Adipocyte (in vitro differentiated cells): ENCODE results near the gene ERMAP.
A peak's percentile ranks its signal among the peaks of the same experiment; 100 is the strongest.

ENCODE experiments used
- DNase-seq: peaks from one replicate; pipeline ENCODE4 v3.0.0-alpha.2; 2015; ENCODE audit warnings: low read depth
- H3K27me3 ChIP-seq: replicated peaks from 2 replicates; pipeline ENCODE4 v1.7.0; 2013; ENCODE audit warnings: mild to moderate bottlenecking, low read length, moderate library complexity; ENCODE audit not compliant: control insufficient read depth, insufficient read depth
- H3K36me3 ChIP-seq: 2 replicates; pipeline ENCODE4 v1.7.0; 2013; ENCODE audit warnings: low read length, mild to moderate bottlenecking, moderate library complexity; ENCODE audit not compliant: control insufficient read depth, insufficient read depth, severe bottlenecking
- H3K4me1 ChIP-seq: 2 replicates; pipeline ENCODE4 v1.7.0; 2013; ENCODE audit warnings: mild to moderate bottlenecking, low read length, moderate library complexity; ENCODE audit not compliant: control insufficient read depth, insufficient read depth
- H3K4me3 ChIP-seq: 2 replicates; pipeline ENCODE4 v1.7.0; 2013; ENCODE audit warnings: mild to moderate bottlenecking, low read length, moderate library complexity
- H3K9ac ChIP-seq: 2 replicates; pipeline ENCODE4 v1.7.0; 2013; ENCODE audit warnings: mild to moderate bottlenecking, low read length, moderate library complexity
- H3K9me3 ChIP-seq: 2 replicates; pipeline ENCODE4 v1.7.0; 2013; ENCODE audit warnings: mild to moderate bottlenecking, low read length, moderate library complexity; ENCODE audit not compliant: control insufficient read depth

Gene ERMAP

DNA sequence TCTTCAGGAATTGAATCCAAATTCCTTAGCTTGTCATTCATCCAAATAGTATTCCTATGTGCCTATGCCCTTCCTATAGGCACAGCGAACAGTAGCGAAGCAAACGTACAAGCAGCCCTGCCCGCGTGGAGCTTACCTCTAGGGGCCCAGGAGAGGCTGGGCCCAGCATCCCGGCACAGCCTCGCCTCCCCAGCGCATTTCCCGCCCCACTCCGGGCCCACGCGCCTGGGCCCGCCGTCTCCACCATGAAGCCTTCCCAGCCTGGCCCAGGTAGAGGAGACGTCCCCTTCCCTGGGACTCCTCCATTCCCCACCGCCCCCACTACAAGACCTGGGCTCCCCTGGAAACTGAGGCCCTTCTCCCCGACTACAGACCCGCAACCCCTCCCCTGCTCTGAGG, 32.4 kb upstream of the ERMAP start:
- Histone ChIP-seq H3K27me3 (peaks cover 3% of the 10 kb centered on the region), H3K9ac (no peak overlapping the region), H3K36me3 (peaks cover 30% of the 10 kb centered on the region), H3K4me1 (peaks cover 1% of the 10 kb centered on the region), H3K9me3 (no peaks in the 10 kb centered on the region), H3K4me3 (no peak overlapping the region)
- DNase-seq, result no peak

DNA sequence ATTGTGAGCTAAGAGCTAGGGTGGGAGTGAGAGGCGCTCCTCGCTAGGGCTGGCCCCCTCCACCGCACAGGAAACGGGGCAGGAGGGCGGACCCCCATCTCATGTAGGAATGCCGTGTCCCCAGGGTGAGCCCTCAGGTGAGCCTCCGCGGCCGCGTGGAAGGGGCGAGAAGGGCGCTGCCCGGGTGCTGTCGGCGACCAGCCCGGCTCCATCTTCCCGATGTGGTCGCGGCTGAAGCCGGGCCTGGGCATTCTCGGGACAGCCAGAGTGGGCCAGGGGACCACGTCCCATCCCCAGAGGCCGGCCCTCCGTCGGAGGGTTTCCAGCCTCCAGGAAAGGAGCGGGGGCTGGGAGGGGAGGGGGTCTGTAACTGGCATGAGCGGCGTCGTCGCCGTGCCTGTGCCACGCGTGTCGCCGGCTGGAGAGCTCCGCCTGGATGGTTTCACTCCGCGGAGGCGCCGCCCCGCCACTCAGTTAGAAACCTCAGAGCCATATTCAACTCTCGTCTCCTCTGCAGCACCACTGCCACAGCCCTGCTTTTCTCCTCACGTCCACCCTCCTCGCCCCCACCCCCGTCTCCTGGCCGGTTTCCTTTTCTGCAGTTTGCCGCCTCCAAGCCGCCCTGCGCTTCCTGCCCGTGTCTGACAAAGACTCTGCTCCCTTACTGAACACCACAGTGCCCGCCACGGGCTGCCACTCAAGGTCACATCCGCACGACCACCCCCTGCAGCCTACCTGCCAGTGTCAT, 31.8 kb upstream of the ERMAP start, which contains the start of gene TMEM269:
TSS of gene TMEM269 (plus strand) at position 46 of the 748 bp plus-strand sequence. CDS start 4,903 bp downstream, outside the sequence.
- Histone ChIP-seq H3K36me3 (peaks cover 24% of the 10 kb centered on the region), H3K27me3 (peaks cover 3% of the 10 kb centered on the region), H3K4me3 (peak within 1 kb of the TSS; percentile 68), H3K9ac (peak within 1 kb of the TSS; percentile 56), H3K4me1 (peaks cover 7% of the 10 kb centered on the region), H3K9me3 (no peaks in the 10 kb centered on the region)
- peak; percentile 26 for DNase-seq

DNA sequence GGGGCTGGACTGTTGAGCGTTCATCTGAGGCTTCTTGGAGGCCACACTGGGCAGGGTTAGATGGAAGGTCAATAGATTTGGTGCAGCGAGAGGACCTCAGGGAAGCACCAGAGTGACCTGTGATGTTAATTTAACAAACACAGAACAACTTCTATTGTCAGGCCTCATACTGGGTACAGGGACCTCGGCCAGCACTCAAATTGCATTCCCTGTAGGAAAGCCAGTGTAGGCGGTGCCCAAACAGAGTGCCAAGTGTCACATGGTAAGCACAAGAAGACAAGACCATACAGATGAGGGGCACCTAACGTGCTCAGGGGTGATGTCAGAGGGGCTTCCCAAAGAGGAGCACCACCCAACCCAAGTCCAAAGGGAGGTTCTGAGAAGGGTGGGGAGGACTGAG, 30.8 kb upstream of the ERMAP start:
- peaks cover 3% of the 10 kb centered on the region for H3K27me3 ChIP-seq
- DNase-seq, result no peak
- no peak overlapping the region for H3K4me3 ChIP-seq
- H3K36me3 ChIP-seq, result peaks cover 17% of the 10 kb centered on the region
- peaks cover 8% of the 10 kb centered on the region for H3K4me1 ChIP-seq
- H3K9me3 ChIP-seq, result no peaks in the 10 kb centered on the region
- H3K9ac ChIP-seq, result no peak overlapping the region

DNA sequence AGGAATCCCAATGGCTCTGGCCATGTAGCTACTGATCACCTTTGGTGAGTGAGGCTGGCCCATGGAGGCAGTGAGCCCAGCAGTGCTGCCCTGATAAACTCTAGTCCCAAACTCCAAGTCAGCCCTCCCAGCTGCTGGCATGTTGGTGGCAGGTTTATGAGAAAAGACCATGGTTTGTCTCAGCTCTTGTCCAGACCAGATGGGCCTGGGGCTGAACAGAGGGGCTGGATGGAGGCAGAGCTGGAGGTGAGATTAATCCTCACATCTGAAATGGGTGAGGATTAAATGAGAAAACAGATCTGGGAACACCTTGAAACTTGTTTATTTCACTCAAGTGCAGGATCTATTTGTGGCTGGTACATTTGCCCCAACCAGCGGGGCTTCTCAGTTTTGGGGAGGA, 28.9 kb upstream of the ERMAP start:
- H3K36me3 ChIP-seq, result peaks cover 2% of the 10 kb centered on the region
- peaks cover 3% of the 10 kb centered on the region for H3K27me3 ChIP-seq
- no peaks in the 10 kb centered on the region for H3K9me3 ChIP-seq
- H3K4me1 ChIP-seq, result peaks cover 8% of the 10 kb centered on the region
- H3K4me3 ChIP-seq, result no peak overlapping the region
- no peak overlapping the region for H3K9ac ChIP-seq
- no peak for DNase-seq

DNA sequence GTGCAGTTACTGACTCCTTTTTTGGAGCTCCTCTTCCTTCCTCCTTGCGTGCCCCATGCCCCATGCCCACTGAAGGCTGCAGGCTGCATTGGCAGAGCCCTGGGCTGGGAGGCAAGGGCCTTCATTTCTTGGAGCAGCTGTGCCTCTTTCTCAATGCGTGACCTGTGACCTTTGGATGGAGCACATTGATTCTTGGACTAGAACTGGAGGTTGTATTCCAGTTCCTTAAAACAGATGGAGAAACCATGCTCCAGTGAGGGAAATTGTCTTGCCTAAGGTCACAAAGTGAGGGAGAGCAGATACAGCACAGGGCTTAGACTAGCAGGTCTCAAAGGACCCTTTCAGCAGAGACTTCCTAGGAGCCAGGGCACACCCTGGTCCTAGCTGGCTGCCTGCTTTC, 23.1 kb upstream of the ERMAP start:
- no peak for DNase-seq

DNA sequence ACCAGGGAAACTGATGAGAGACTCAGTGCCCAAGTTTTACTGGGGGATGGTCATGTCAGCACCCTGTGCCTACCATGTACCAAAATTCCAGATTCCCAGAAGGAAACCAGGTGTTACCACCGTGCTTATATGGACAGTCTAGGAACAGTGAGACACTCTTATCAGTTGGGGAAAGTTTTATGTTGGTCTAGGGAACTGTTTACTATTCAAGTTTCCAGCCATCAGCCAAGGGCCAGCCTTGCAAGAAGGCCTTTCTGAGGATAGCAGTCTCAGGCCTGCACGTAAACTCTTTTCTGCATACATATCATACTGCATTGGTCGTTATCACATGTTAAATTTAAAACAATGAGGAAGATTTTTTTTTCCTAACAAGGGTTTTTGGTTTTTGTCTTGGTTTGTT, 19.5 kb upstream of the ERMAP start:
- H3K27me3 ChIP-seq, result no peaks in the 10 kb centered on the region
- no peak overlapping the region for H3K9ac ChIP-seq
- no peaks in the 10 kb centered on the region for H3K9me3 ChIP-seq
- H3K36me3 ChIP-seq, result no peaks in the 10 kb centered on the region
- DNase-seq, result no peak
- H3K4me3 ChIP-seq, result no peak overlapping the region
- peaks cover 28% of the 10 kb centered on the region for H3K4me1 ChIP-seq

More for the DNA sequence above, 23.1 kb upstream of the ERMAP start:
- H3K4me3 ChIP-seq, result no peak overlapping the region
- H3K27me3 ChIP-seq, result no peaks in the 10 kb centered on the region
- H3K4me1 ChIP-seq, result peaks cover 26% of the 10 kb centered on the region
- no peak overlapping the region for H3K9ac ChIP-seq
- H3K36me3 ChIP-seq, result no peaks in the 10 kb centered on the region
- no peaks in the 10 kb centered on the region for H3K9me3 ChIP-seq

DNA sequence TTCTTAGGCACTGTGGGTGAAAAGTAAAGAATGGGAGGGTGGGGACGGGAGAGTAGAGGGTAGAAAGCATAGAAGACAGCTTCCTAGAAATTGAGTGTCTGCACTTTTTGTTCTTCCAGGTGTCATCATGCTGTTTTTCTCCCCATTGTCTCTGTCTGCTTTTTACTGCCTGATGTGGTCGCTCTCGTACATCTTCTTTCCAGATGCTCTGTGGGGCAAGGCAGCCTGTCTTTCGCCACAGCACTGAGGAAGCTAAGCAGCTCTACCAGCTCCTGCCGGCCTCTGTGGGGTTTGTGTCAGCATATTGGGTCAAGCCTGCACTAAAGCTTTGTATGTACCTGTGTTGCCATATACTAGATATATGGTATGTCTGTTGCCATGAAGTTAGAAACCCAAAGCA, 18.9 kb upstream of the ERMAP start:
- Histone ChIP-seq H3K9me3 (no peaks in the 10 kb centered on the region), H3K36me3 (no peaks in the 10 kb centered on the region), H3K9ac (no peak overlapping the region), H3K4me3 (no peak overlapping the region), H3K4me1 (peaks cover 33% of the 10 kb centered on the region), H3K27me3 (no peaks in the 10 kb centered on the region)
- DNase-seq, result no peak

DNA sequence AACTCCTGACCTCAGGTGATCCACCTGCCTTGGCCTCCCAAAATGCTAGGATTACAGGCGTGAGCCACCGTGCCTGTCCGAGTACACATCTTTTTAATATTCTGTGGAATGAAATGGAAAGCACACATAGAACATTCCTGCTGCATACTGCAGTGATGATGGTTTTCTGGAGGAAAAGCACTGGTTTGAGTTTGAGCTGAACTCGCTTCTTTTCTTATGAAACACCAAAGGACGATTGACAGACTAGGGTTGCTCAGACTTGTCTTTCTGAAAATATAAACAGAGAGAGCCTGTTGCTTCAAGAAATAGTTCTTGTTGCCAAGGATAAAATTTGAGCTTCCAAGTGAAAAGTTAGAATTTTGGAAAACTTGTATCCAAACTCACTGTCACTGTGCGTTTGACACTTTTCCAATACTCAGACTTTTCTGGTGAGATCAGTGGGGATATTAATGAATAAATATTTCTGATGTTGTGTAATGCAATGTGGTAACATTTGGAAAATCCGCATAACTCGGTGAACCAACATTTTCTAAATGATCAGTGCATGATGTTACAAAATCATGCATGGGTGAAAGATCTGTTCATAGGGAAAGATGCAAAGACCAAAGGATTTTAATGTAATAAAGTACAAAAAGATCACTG, 15.0 kb upstream of the ERMAP start:
- Histone ChIP-seq H3K4me3 (peak overlapping the region; percentile 56), H3K9ac (peak overlapping the region; percentile 62), H3K36me3 (no peaks in the 10 kb centered on the region), H3K9me3 (no peaks in the 10 kb centered on the region), H3K4me1 (peaks cover 27% of the 10 kb centered on the region), H3K27me3 (no peaks in the 10 kb centered on the region)
- DNase-seq, result no peak

DNA sequence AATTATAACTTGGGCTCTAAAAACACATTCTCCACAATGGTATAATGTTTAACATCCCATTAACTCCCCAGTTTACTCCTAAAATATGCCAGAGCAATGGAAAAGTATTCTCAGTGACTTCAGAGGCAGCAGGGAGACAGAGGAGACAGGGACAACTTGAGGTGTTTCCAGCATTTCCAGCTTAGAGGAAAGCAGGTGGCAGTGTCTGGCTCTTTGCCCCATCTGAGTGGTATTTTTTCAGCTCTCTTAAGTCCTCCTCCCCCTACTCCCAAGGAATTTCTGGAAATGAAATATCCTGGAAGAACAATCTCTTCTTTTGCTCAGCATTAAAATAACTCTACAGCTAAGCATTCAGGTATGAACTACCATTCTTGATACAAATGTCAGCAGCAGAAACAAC, 10.8 kb upstream of the ERMAP start:
- Histone ChIP-seq H3K36me3 (no peaks in the 10 kb centered on the region), H3K9me3 (no peaks in the 10 kb centered on the region), H3K4me1 (peaks cover 18% of the 10 kb centered on the region), H3K9ac (no peak overlapping the region), H3K27me3 (no peaks in the 10 kb centered on the region), H3K4me3 (no peak overlapping the region)
- DNase-seq, result no peak

DNA sequence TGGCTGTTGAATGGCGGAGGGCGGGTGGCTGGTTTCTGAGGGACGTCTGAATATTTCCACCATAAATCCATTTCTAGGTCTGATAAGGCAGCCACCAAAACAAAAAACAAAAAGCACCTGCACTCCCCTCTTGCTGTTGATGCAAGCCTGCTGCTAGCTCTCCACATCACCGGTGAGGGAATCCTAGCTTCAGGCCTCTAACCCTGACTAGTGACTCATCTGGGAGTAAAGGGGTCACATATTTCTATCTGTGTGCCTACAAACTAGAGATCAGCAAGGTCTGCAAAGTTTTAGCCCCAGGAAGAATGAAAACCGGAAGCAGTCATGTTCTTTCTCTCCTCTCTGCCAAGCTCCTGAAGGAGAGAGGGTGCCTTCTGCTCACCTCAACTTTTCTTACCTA, 10.3 kb upstream of the ERMAP start:
- no peak for DNase-seq
- H3K9ac ChIP-seq, result no peak overlapping the region
- no peaks in the 10 kb centered on the region for H3K36me3 ChIP-seq

DNA sequence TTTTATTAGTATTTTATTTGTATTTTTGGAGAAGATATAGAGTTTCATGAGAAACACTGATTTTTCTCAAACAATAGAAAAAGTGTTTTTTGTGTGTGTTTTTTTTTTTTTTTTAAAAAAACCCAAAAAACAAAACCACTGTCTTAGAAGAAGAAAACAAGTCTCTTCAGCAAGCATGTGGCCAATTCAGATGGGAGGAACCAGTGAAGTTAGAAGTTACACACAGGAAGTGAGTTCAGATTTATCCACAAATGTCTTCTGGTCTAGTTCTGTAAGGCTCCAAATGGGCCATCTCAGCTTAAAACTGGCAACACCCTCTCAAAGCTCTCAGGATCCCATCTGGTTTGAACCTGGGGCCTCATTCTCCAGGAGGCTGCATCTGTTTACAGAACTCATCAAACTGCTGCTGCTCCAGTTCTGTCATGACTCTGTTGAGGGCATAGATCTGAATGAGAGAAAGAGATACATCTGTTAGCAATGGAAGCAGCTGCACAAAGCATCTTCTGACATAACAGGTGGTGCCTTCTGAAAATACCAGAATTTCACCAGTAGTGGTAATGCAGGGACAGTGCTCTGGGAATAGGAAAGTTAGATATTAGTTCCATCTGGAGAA, 9.8 kb upstream of the ERMAP start:
- Histone ChIP-seq H3K9ac (no peak overlapping the region), H3K4me1 (peaks cover 15% of the 10 kb centered on the region), H3K4me3 (no peak overlapping the region), H3K9me3 (no peaks in the 10 kb centered on the region), H3K27me3 (no peaks in the 10 kb centered on the region), H3K36me3 (no peaks in the 10 kb centered on the region)
- no peak for DNase-seq

More for the DNA sequence above, 10.3 kb upstream of the ERMAP start:
- Histone ChIP-seq H3K4me1 (peaks cover 15% of the 10 kb centered on the region), H3K9me3 (no peaks in the 10 kb centered on the region), H3K27me3 (no peaks in the 10 kb centered on the region), H3K4me3 (no peak overlapping the region)
